Activated gamma-delta T cell treated with anti-CD3 and anti-CD28 coated beads, Interleukin-2, amount 50 U/mL, for 16 hours (primary cell): ENCODE results near the gene OR52I2.

ENCODE experiments used
- DNase-seq: peaks from one replicate; pipeline ENCODE4 v3.0.0-alpha.2; 2020; ENCODE audit warnings: low read depth

Gene OR52I2

DNA sequence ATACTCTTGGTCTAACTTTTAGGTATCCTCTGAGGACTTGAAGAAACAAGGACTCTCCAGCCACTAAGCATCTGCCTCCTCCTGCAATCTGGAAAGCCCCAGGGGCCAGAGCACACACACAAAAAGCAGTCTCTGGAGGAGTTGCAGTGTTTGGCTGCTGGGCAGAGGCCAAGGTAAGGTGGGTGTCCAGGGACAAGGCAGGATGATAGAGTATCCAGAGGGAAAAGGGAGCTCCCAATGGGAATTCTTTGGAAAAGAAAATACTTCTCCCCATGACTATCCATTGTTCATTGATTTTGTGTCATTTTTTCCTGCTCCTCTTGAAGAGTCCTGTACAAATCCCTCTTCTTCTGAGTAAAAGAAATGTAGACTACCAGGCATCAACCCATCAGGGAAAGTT is at the start of gene OR52I2:
OR52I2 (plus strand) TSS at position 301 of the 400 bp plus-strand sequence.
- DNase-seq: no peak

DNA sequence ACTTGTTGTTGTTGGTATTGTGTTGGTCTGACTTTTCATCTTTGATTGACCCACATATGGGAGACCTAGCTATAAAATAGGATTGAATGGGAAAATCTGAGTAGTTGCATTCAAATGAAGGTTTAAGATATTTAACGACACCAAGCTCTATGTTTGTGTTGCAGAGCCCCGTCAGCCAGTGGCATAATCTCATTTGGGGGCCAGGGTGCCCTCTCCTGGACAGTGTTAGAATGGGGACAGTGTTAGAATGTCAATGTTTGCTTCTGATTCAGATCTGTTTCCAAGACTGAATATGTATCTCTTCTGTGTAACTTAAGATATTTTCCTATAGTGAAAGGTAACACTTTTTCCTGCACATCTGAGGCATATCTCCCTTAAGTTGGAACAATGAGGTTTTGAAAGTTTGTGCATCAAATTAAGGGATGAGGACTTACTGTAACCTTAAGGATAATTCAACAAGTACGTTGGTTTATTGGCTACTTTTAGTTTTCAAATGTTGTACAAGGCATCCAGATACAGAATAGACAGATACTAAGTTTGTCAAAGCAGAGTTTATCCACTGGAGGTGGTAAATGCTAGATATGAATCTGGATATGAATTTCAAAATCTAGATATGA is 41.8 kb upstream of the OR52I2 start:
- peak; percentile 11 for DNase-seq

DNA sequence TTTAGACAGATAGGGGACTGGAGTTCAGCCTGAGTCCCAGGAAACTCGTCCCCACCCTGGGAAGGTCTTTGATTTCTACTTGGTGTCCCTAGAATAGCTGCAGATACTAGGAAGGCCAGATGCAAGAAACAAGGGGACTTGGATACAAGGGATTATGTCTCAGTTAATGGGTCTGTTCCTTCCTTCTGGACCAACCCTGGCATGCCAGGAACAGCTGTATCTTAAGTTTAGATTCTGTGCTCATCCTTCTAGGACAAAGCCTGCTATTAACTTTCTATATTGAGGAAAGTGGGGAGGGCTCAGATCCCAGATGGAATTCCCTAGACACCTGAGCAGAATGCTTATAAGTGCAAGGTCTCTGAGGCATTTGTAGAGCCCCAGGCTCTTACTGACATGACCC is 40.5 kb upstream of the OR52I2 start:
- no peak for DNase-seq

DNA sequence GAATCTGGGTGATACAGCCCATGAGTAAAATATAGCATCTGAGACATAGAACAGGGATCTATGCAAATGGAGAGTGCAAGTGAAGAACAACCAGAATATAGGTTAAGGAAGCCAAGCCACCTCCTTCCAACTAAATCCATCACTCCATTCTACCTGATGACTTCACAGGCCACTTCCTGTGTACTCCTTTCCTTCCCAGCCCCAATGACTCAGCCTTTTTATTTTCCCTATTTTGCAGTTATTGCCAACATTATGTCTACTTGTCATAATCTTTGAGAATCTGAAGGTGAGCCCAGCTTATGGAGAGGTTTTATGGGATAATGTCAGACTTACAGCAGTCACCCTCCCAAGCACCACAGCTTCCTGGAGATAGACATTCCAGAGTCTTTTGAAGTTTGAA is 38.0 kb upstream of the OR52I2 start:
- DNase-seq: no peak

DNA sequence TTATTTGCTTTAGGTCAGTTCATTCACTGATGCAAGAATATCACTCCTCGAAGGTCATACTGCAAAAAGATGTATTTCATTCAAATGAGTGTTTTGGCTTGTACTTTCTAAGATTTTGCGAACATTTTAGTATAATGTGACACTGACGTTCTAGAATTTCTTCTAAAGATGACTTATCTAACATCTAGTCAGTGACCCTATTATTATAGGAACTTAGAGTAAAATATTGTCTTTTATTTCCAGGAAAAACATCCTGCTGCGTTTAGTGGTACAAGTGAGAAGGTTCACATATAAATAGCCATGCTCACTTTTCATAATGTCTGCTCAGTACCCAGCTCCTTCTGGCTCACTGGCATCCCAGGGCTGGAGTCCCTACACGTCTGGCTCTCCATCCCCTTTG is 36.7 kb upstream of the OR52I2 start, which contains the start of gene OR52M1:
OR52M1 (plus strand) TSS at position 301 of the 400 bp plus-strand sequence; CDS start at position 301, 0 bp downstream.
- no peak for DNase-seq

DNA sequence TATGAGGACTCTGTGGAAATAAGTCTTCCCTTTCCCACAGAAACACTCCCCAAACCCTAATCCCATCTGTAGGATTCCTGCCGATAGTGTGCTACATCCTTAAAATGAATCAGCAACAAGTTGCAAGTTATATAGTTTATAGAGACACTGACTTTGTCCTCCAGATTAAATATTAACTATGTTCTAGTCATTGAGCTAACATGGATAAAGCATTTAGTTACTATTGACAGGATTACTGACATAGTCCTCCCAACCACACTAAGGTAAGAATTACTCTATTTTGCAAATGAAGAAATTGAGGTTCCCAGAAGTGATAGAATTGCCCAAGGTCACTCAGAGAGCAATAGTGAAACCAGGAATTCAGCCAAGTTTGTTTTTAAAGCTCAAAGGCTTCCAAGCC is 34.7 kb upstream of the OR52I2 start:
- no peak for DNase-seq

DNA sequence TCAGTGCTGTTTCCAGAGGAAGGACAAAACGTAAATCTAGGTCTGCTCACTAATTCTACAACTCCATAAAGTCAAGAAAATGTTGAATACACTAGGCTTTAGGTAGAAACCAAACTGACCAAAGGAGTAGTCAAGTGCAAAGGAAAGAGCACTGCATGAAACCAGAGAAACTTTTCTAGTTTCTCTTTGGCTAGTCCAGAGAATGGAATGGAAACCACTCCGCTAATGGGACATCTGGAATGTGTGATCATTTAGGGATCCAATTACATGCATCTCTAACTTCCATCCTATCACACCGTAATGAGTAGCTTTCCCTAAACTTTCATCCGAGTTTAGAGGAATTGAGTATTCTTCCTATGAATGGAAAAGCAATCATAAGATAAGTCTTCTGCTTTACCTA is 34.1 kb upstream of the OR52I2 start:
- DNase-seq: no peak

DNA sequence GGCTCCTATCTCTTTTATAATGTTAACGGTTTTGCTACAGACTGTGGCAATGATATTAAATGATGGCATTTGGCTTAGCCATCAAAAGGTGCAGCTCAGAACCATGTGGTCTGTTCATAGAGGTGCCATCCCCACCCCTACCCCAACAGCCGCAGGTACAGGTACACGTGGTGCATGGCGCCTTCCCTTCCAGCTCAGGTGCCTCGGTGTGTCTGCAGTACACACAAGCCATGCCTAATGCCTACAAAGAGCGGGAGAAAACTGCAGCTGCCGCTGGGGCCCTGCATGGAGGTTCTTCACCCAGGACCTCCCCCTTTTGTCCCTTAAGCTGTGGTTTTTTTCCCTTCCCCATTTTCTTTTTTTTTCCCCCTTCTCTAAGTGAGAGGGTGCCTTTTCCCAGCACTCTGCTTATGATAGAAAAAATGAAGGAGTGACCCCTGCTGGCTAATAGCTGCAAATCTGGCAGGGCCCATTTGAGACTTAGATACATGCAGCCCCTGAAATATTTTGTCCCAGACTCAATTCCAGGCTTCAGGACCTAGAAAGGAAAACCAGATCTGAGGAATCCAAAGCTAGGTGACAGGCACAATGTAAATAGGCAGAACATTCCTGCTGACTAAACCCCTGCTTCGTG is 30.1 kb upstream of the OR52I2 start:
- no peak for DNase-seq

DNA sequence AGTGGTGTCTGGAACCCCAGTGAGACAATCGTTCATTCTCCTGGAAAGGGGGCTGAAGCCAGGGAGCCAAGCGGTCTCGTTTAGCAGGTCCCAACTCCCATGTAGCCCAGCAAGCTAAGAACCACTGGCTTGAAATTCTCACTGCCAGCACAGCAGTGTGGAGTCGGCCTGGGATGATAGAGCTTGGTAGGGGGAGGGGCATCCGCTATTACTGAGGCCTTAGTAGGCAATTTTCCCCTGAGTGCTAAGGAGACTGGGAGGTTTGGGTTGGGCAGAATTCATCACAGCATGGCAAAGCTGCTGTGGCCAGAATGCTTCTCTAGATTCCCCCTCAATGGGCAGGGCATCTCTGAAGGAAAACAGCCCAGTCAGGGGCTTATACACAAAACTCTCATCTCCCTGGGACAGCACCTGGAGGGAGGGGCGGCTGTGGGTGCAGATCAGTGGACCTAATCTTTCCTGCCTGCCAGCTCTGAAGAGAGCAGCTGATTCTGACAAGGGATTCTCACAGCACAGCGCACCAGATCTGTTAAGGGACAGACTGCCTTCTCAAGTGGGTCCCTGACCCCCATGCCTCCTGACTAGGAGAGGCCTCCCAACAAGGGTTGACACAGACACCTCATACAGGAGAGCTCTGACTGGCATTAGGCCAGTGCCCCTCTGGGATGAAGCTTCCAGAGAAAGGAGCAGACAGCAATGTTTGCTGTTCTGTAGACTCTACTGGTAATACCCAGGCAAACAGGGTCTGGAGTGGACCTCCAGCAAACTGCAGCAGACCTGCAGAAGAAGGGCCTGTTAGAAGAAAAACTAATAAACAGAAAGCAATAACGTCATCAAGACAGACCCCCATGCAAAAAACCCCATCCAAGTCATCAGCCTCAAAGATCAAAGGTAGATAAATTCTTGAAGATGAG is 21.8 kb upstream of the OR52I2 start:
- no peak for DNase-seq

DNA sequence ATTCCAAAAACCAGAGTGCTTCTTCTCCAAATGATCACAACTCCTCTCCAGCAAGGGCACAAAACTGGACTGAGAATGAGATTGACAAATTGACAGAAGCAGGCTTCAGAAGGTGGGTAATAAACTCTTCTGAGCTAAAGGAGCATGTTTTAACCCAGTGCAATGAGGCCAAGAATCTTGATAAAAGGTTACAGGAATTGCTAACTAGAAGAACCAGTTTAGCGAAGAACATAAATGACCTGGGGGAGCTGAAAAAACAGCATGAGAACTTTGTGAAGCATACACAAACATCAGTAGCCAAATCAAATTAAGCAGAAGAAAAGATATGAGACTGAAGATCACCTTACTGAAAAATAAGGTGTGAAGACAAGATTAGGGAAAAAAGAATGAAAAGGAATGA is 21.1 kb upstream of the OR52I2 start:
- DNase-seq: no peak

DNA sequence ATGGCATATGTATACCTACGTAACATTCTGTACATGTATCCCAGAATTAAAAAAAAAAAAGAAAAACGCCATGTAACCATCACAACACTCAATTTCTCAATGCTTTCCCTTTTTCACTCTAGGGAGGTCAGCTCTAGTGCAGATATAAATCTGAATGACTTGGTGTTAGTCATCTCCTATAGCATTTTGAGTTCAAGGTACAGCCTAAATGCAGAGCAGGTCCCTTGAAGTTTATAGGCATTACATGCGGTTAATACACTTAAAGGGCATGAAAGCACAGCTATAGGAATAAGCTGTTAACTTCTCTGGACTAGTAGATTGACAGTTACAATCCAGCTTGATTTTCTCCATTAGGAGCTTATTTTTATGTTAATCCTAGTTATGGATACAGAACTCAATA is 16.2 kb upstream of the OR52I2 start:
- DNase-seq: no peak

DNA sequence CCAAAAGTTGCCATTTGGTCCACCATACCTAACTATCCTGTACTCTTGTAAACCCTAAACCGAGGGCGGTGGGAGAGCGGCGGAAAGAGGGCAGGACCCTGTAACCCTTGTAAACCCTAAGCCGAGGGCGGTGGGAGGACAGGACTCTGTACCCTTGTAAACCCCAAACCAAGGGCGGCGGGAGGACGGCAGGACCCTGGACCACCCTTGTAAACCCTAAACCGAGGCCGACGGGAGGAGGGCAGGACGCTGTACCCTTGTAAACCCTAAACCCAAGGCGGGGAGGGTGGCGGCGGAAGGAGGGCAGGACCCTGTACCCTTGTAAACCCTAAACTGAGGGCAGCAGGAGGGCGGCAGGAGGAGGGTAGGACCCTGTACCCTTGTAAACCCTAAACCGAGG is 12.5 kb upstream of the OR52I2 start:
- DNase-seq: no peak

DNA sequence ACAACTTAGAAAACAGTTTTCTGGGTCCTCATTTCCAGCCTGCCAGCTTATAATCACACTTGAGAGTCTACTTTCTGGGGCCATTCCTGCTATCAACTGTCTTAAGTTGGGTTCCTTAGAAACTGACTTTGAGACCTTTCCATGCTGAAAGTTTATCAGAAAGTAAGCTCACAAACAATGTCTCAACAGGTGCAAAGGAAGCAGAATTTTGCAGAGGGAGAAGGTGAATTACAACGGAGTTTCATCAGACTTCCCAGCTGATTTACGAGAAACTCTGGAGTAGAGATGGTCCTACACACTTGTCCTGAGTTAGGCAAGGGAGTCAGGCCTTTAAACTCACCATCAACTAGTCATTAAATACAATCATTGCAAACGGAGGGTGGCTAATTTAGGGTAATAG is 4.7 kb upstream of the OR52I2 start:
- no peak for DNase-seq

DNA sequence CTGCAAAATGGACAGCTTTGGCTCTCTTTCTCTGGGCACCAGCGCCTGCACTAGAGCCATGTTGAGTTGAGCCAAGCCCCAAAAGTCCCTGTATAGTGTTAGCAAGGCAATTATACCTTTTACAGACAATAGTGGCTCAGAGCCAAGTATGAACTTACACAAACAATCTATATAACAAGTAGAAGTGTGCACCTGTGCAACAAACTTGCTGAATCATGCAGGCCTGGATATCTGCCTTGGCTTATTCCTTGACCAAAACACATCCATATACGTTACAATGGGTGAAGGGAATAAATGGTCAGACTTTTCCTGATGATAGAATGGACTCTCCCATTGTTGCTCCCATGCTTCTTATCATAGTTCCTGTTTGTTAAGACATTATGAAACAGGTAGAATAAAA is 3.8 kb upstream of the OR52I2 start:
- DNase-seq: no peak

DNA sequence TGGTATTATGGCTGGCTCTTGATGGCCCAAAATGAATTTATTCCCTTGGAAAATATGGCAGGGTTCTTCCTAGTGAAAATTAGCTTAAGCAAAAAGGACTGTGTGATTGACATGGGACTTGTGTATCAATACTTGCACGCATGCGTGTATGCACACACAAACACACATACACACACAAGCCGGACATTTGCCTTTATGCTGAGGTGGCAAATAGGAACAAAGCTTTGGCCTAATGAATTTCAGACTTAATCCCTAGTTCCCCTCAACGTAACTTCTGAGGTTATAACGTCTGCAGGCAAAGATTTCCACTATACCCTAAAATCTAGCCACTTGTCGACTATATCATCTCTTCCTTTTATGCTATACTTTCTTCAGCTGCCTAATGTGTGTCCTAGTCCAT is 2.9 kb upstream of the OR52I2 start:
- DNase-seq: no peak

DNA sequence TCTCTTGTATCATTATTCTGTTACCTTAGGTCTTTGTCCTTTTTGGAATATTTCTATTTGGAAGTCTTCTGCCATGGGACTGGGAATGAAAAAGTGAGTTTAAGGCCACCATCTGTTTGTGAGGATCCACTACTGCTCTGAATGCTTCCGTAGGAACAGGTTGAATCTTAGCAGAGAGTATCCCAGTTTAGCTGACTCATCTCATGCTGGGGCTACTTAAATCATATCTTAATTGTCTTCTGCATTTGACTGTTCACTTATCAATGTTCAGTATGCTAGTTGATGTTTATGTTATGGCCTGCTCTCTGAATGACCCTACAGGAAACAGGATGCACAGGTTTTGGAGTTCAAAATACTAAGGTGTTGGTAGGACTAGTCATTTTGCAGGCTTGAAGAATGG is 1.4 kb upstream of the OR52I2 start:
- DNase-seq: no peak

DNA sequence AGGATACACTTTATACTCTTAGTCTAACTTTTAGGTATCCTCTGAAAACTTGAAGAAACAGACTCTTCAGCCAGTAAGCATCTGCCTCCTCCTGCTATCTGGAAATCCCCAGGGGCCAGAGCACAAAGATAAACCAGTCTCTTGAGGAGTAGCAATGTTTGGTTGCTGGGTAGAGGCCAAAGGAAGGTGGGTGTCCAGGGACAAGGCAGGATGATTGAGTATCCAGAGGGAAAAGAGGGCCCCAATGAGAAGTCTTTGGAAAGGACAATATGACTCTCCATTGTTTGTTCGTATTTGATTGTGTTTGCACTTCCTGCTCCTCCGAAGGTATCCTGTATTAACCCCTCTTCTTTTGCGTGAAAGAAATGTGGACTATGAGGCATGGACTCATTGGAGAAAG is 7.5 kb downstream of the OR52I2 start:
- no peak for DNase-seq

DNA sequence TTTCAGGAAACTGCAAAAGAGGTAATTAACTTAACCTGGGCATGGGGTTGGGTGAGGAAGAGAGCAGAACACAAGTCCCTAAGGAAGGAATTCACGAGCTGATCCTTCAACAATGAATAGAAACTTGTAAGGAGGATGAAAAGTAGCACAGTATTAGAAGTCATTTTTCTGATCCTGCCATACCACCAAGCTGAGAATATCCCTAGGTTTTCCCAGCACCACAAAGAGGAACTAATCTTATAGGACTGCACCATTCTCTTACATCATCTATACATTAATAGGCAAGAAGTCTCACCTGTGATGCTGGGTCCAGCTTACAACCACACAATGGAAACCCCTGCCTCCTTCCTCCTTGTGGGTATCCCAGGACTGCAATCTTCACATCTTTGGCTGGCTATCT is 12.2 kb downstream of the OR52I2 start, which contains the start of gene OR52I1:
OR52I1 (plus strand) TSS at position 301 of the 400 bp plus-strand sequence; CDS start at position 301, 0 bp downstream.
- DNase-seq: no peak

DNA sequence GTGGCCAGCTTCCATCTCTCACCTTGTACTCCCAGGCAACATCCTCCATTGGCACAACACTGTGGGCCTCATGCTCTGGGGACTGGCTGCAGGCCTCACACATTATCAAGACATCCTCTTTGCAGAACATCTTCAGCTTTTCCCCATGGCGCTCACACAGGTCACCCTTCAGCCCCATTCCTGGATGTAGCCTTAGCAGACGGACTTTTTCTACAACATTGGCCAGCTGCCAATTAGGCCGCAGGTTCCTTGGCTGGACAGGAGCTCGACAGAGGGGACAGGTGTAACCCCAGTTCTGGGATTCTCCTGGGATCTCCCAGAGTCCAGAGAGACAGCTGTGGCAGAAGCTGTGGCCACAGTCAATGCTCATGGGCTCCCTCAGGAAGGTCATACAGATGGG is 23.5 kb downstream of the OR52I2 start:
- DNase-seq: no peak

DNA sequence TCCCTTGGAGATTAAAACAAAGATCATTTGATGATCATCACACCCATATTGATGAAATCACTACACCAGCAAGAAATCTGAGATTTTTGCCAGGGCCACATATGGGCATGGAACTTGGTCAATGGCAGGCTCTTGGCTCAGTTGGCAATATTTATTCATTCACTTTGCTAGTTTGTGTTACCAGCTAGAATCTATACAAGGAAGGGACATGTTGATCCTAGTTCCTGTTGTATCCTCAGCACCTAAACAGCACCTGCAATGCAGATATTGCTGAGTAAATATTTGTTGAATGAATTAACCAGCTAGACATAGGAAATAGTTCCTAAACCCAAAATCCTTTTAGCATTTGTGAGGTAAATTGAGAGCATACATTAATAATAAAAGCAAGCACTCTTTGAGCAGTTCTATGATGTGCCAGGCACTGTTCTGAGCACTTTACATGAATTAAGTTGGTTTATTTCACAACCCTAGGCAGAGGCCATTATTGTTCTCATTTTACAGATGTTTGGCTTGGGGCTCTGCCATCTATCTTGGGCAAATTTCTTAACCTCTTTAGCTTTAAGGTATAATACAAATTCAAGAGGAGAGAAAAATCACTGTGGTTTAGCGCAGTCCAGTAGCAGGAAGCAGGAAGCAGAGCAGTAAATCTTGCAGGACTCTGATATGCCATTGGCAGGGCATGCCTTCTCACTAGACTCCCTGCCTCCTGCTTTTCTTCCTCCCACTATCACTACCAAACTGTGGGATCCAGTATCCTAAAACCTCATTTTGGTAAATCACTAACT is 24.9 kb downstream of the OR52I2 start:
- no peak for DNase-seq

DNA sequence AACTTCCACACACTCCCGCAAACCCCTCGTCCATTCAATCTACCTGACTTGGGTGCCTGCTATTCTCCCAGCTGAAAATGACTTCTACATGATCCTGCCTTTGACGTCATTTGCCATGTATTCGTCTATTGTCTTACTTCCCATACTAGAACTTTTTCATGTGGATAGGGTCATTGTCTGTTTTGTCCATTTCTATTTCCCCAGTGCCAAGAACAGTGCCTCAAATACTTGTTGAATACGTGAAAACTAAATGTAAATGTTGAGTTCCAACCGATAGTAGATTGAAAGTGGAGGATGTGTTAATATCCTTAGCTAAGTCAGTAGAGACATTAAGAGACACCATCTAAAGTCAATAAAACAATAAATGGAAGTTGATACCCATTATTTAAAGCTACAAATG is 25.6 kb downstream of the OR52I2 start:
- DNase-seq: no peak
